Right atrium auricular region (tissue), 2 donors: ENCODE data around the gene TMEM87B. TPM values are rescaled to one million over a fixed set of nuclear protein-coding genes. Genes with fewer than 3 reads are reported as not detected.

Experiments used
- DNase-seq: peaks from one replicate; pipeline ENCODE4 v3.0.0-alpha.2; 2019; ENCODE audit warnings: low spot score
- H3K27ac ChIP-seq, 2 donors: fragments of 200-600 bp; sonication (generic); 1 replicate in 1 of 2; 2 replicates in 1 of 2; pipeline ENCODE4 v1.5.1; 2016 to 2019
- H3K27me3 ChIP-seq, 2 donors: fragments of 200-600 bp; sonication (generic); one replicate each; pipeline versions ENCODE4 v1.5.1 to v1.6.0; 2017 to 2019
- H3K36me3 ChIP-seq: fragments of 200-600 bp; sonication (generic); one replicate; pipeline ENCODE4 v1.5.1; 2016
- H3K4me1 ChIP-seq, 2 donors: fragments of 200-600 bp; sonication (generic); one replicate each; pipeline versions ENCODE4 v1.5.1 to v1.6.0; 2017 to 2019
- H3K4me3 ChIP-seq, 2 donors: fragments of 200-600 bp; sonication (generic); 1 replicate in 1 of 2; 2 replicates in 1 of 2; pipeline ENCODE4 v1.5.1; 2017 to 2019; ENCODE audit warnings: mild to moderate bottlenecking in 1 of 2, moderate library complexity in 1 of 2
- H3K9me3 ChIP-seq, 2 donors: fragments of 200-600 bp; sonication (generic); one replicate each; pipeline ENCODE4 v1.5.1; 2019
- CTCF ChIP-seq, 2 donors: fragments of 200-600 bp; sonication (generic); IDR thresholded peaks; one replicate each; pipeline ENCODE4 v1.5.1; 2019; ENCODE audit warnings: antibody characterized with exemption in 2 of 2
- total RNA-seq, 2 donors: library from RNA; depleted of rRNA; stranded (reverse); fragments of >200 nt; gene quantifications; one replicate each; pipeline ENCODE4 v1.1.0, GENCODE V29; 2016

Gene TMEM87B
- total RNA-seq, 2 donors from 2014 or later: 7.7 to 8.8 TPM

GRCh38 chr2:112151701-112152440, 96.8 kb downstream of the TMEM87B start:
- Histone ChIP-seq H3K4me3 (no peak overlapping the region), H3K27ac (no peak overlapping the region), H3K9me3 (no peaks in the 10 kb centered on the region), H3K4me1 (peaks cover 0 to 24% of the 10 kb centered on the region in 2 donors), H3K27me3 (no peaks in the 10 kb centered on the region), H3K36me3 (no peaks in the 10 kb centered on the region)
- DNase-seq: peak; percentile 52
- TF ChIP-seq CTCF (IDR thresholded peaks at IDR 0.05): no peak

GRCh38 chr2:112152476-112153178, 97.6 kb downstream of the TMEM87B start:
- Histone ChIP-seq H3K27ac (no peak overlapping the region), H3K9me3 (no peaks in the 10 kb centered on the region), H3K4me1 (peaks cover 0 to 22% of the 10 kb centered on the region in 2 donors), H3K4me3 (no peak overlapping the region), H3K27me3 (no peaks in the 10 kb centered on the region), H3K36me3 (no peaks in the 10 kb centered on the region)
- TF ChIP-seq CTCF (IDR thresholded peaks at IDR 0.05): no peak
- DNase-seq: no peak

- H3K27ac ChIP-seq: no peak overlapping the region
- no peak for TF ChIP-seq CTCF (IDR thresholded peaks at IDR 0.05)
These were observed 98.1 kb downstream of the TMEM87B start for GRCh38 chr2:112153179-112153490.

GRCh38 chr2:112153501-112153900, 98.4 kb downstream of the TMEM87B start:
- H3K4me1 ChIP-seq: peaks cover 0 to 13% of the 10 kb centered on the region in 2 donors
- H3K27me3 ChIP-seq: no peaks in the 10 kb centered on the region
- no peak overlapping the region for H3K27ac ChIP-seq
- no peak for DNase-seq
- no peaks in the 10 kb centered on the region for H3K36me3 ChIP-seq
- TF ChIP-seq CTCF (IDR thresholded peaks at IDR 0.05): no peak
- H3K9me3 ChIP-seq: no peaks in the 10 kb centered on the region
- no peak overlapping the region for H3K4me3 ChIP-seq

More at GRCh38 chr2:112153179-112153490, 98.1 kb downstream of the TMEM87B start:
- peak; percentile 23 for DNase-seq
- Histone ChIP-seq H3K9me3 (no peaks in the 10 kb centered on the region), H3K36me3 (no peaks in the 10 kb centered on the region), H3K4me3 (no peak overlapping the region), H3K27me3 (no peaks in the 10 kb centered on the region), H3K4me1 (peaks cover 0 to 16% of the 10 kb centered on the region in 2 donors)

- no peak for DNase-seq
- Histone ChIP-seq H3K27ac (no peak overlapping the region), H3K4me3 (no peak overlapping the region), H3K9me3 (no peaks in the 10 kb centered on the region), H3K36me3 (no peaks in the 10 kb centered on the region), H3K27me3 (no peaks in the 10 kb centered on the region), H3K4me1 (peaks cover 0 to 8% of the 10 kb centered on the region in 2 donors)
- no peak for TF ChIP-seq CTCF (IDR thresholded peaks at IDR 0.05)
These were observed 99.4 kb downstream of the TMEM87B start for GRCh38 chr2:112154246-112155117.
